HG03571 (cell line): ENCODE results near the gene TAF1C.
"Not testable (repeated sequence)": the region's sequence is repeated elsewhere in the genome, so short reads cannot be mapped to it uniquely, and the experiment has no call there.

ENCODE experiments used
- ATAC-seq: cut with Tn5 transposase; IDR thresholded peaks from one replicate; pipeline ENCODE4 v1.9.1; 2021; ENCODE audit not compliant: unreplicated experiment

TAF1C gene

GRCh38 chr16:84212631-84213030 is 25.8 kb upstream of the TAF1C start:
- no peak for ATAC-seq

- ATAC-seq: no peak
Observed at GRCh38 chr16:84212154-84212553, 25.3 kb upstream of the TAF1C start.

GRCh38 chr16:84209989-84210388 is 23.1 kb upstream of the TAF1C start:
- ATAC-seq: no peak

- ATAC-seq: no peak
Observed at GRCh38 chr16:84207879-84208278, 21.0 kb upstream of the TAF1C start.

GRCh38 chr16:84207251-84207650 is 20.4 kb upstream of the TAF1C start:
- no peak for ATAC-seq

GRCh38 chr16:84205976-84206691 is 19.3 kb upstream of the TAF1C start:
- ATAC-seq: no peak

- ATAC-seq: not testable (repeated sequence)
Observed at GRCh38 chr16:84205123-84205522, 18.3 kb upstream of the TAF1C start.

- ATAC-seq: not testable (repeated sequence)
Observed at GRCh38 chr16:84204551-84204950, 17.7 kb upstream of the TAF1C start.

- ATAC-seq: no peak
Observed at GRCh38 chr16:84199861-84200260, 13.0 kb upstream of the TAF1C start.

- ATAC-seq: no peak
Observed at GRCh38 chr16:84199097-84199496, 12.2 kb upstream of the TAF1C start.

GRCh38 chr16:84198401-84198800 is 11.5 kb upstream of the TAF1C start:
- ATAC-seq: no peak

GRCh38 chr16:84197466-84198128 is 10.7 kb upstream of the TAF1C start:
- ATAC-seq: no peak

- ATAC-seq: no peak
Observed at GRCh38 chr16:84196727-84197394, 10.0 kb upstream of the TAF1C start.

GRCh38 chr16:84196101-84196500 is 9.2 kb upstream of the TAF1C start:
- ATAC-seq: no peak

GRCh38 chr16:84195201-84196093 is 8.6 kb upstream of the TAF1C start:
- ATAC-seq: no peak

- ATAC-seq: no peak
Observed at GRCh38 chr16:84194470-84195200, 7.8 kb upstream of the TAF1C start.

GRCh38 chr16:84194018-84194417 is 7.2 kb upstream of the TAF1C start:
- ATAC-seq: no peak

GRCh38 chr16:84193480-84193879 is 6.6 kb upstream of the TAF1C start:
- no peak for ATAC-seq

GRCh38 chr16:84191466-84191865 is 4.6 kb upstream of the TAF1C start:
- ATAC-seq: no peak

GRCh38 chr16:84190731-84191388 is 4.0 kb upstream of the TAF1C start, which contains the start of gene ADAD2:
ADAD2 (plus strand) TSS chr16:84191157; CDS start chr16:84191231, 74 bp downstream.
- ATAC-seq: no peak
